Mesothelial cell of epicardium (in vitro differentiated cells): ENCODE measurements around the gene CSNK1D. TPM values are rescaled to one million over a fixed set of nuclear protein-coding genes. Genes with fewer than 3 reads are reported as not detected.
A peak's percentile ranks its signal among the peaks of the same experiment; 100 is the strongest.

ENCODE experiments used
- DNase-seq, 2 experiments: peaks; one replicate each; pipeline ENCODE4 v3.0.0; 2021; ENCODE audit warnings: low spot score in 2 of 2; ENCODE audit not compliant: unreplicated experiment in 2 of 2
- H3K27ac Mint-ChIP-seq: 2 replicates; pipeline ENCODE4 v1.8.0; 2021; ENCODE audit warnings: mixed read lengths
- H3K27me3 Mint-ChIP-seq: 2 replicates; pipeline ENCODE4 v1.8.0; 2021; ENCODE audit warnings: low read depth, mixed read lengths
- H3K36me3 Mint-ChIP-seq: 2 replicates; pipeline ENCODE4 v1.8.0; 2021; ENCODE audit warnings: mixed read lengths
- H3K4me1 Mint-ChIP-seq: 2 replicates; pipeline ENCODE4 v1.8.0; 2021; ENCODE audit warnings: mixed read lengths
- H3K4me3 Mint-ChIP-seq: 2 replicates; pipeline ENCODE4 v1.8.0; 2021; ENCODE audit warnings: mild to moderate bottlenecking, moderate library complexity, mixed read lengths
- H3K9me3 Mint-ChIP-seq: 2 replicates; pipeline ENCODE4 v1.8.0; 2021; ENCODE audit warnings: mixed read lengths
- total RNA-seq: library from RNA; stranded (reverse); gene quantifications from 3 replicates; pipeline ENCODE4 v1.2.1, GENCODE V29; 2021
- TF ChIP-seq, protein P1 (sequence below): fragments of 200-600 bp; sonication (generic); IDR thresholded peaks from one replicate; pipeline ENCODE4 v1.5.0; 2021; ENCODE audit warnings: antibody characterized with exemption; ENCODE audit not compliant: unreplicated experiment

The CSNK1D gene
- total RNA-seq, 1 donor from 2014 or later = 204 TPM

DNA sequence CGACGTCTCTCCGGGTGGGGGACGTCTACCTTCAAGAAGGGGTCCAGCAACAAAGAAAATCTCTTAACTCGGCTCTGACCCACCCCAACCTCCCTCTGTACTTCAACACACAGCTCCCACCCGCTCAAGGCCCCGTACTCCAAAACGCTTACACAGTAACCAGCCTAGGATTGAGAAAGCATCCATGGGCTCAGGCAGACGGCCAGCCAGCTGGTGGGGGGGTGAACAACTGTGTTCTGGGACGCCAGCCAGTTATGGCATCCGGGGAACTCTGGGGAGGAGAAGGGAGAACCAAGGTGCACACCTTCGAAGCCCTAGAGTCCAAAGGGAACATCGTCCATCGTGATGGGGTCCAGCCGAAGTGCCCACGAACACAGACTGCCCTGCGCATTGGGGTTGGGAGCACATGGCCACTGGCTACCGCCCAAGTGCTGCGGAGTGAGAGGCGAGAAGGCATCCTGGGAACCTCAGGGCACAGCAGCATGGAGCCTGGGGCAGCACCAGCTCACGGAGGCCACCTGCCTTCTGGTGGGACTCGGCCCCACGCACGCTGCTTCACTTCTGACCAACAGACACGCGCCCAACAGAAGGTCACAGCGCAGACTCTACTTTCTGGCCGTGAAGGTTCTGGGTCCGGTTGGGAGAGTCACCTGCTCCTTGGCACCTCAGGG lies 30.4 kb downstream of the CSNK1D start:
- TF ChIP-seq, protein P1, sequence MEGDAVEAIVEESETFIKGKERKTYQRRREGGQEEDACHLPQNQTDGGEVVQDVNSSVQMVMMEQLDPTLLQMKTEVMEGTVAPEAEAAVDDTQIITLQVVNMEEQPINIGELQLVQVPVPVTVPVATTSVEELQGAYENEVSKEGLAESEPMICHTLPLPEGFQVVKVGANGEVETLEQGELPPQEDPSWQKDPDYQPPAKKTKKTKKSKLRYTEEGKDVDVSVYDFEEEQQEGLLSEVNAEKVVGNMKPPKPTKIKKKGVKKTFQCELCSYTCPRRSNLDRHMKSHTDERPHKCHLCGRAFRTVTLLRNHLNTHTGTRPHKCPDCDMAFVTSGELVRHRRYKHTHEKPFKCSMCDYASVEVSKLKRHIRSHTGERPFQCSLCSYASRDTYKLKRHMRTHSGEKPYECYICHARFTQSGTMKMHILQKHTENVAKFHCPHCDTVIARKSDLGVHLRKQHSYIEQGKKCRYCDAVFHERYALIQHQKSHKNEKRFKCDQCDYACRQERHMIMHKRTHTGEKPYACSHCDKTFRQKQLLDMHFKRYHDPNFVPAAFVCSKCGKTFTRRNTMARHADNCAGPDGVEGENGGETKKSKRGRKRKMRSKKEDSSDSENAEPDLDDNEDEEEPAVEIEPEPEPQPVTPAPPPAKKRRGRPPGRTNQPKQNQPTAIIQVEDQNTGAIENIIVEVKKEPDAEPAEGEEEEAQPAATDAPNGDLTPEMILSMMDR = no peak
- H3K4me1 Mint-ChIP-seq = peaks cover 6% of the 10 kb centered on the region
- no peaks in the 10 kb centered on the region for H3K27me3 Mint-ChIP-seq
- no peak overlapping the region for H3K4me3 Mint-ChIP-seq
- no peaks in the 10 kb centered on the region for H3K9me3 Mint-ChIP-seq
- H3K27ac Mint-ChIP-seq = no peak overlapping the region
- peaks cover 21% of the 10 kb centered on the region for H3K36me3 Mint-ChIP-seq
- DNase-seq = no peak

DNA sequence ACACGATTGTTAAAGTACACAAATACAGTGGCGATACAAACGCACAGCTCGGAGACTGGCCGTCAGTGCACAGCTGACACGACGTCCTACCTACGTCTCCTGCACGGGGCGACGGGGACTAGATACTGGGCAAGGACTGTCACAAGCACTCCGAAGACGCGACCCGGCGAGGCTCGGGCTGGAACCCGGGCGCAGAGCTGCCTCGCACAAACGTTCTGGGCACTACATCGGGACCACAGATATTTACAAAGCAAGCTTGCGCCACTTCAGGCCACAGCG lies 30.9 kb downstream of the CSNK1D start:
- TF ChIP-seq, protein P1 = no peak
- Mint-ChIP-seq H3K36me3 (peaks cover 16% of the 10 kb centered on the region), H3K4me3 (no peak overlapping the region), H3K9me3 (no peaks in the 10 kb centered on the region), H3K4me1 (peaks cover 6% of the 10 kb centered on the region), H3K27ac (peak overlapping the region; percentile 21), H3K27me3 (no peaks in the 10 kb centered on the region)
- DNase-seq = no peak

DNA sequence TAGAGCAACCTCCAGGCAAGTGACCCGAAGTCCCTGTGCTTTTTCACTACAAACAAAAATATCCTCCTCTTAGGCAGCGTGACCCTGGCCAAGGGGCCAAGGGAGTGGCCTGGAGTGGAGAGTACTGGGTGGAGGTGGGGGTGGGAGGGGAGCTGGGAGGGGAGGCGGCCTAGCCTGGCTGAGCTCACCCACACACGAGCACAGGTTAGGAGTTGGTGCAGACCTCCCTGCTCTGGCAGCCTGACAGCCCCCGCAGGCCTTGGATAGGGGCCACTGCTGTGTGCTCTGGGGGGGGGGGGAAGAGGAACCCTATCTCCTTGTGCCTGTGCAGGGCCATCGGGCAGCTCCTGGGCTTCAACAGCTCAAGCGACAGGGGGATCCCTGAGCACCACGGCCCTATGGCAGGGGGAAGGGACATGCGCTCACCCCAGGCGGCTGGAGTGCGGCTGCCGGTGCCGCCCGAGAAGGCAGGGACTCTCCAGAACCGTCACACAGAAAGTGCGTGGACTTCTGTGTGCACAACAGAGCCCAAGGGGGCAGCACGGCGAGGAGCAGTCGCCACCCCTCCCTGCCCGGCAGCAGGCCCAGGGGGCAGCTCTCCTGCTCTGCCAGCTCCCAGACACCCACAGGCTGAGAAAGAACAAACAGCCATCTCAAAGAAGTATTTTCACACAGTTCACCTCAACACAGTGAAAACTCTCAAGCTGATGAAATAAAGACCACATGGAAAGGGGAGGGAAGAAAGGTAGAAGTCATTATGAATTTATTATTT lies 31.4 kb downstream of the CSNK1D start:
- Mint-ChIP-seq H3K9me3 (no peaks in the 10 kb centered on the region), H3K4me1 (peaks cover 6% of the 10 kb centered on the region), H3K4me3 (no peak overlapping the region), H3K27me3 (no peaks in the 10 kb centered on the region), H3K36me3 (peaks cover 19% of the 10 kb centered on the region), H3K27ac (no peak overlapping the region)
- no peak for DNase-seq
- TF ChIP-seq, protein P1 = no peak

DNA sequence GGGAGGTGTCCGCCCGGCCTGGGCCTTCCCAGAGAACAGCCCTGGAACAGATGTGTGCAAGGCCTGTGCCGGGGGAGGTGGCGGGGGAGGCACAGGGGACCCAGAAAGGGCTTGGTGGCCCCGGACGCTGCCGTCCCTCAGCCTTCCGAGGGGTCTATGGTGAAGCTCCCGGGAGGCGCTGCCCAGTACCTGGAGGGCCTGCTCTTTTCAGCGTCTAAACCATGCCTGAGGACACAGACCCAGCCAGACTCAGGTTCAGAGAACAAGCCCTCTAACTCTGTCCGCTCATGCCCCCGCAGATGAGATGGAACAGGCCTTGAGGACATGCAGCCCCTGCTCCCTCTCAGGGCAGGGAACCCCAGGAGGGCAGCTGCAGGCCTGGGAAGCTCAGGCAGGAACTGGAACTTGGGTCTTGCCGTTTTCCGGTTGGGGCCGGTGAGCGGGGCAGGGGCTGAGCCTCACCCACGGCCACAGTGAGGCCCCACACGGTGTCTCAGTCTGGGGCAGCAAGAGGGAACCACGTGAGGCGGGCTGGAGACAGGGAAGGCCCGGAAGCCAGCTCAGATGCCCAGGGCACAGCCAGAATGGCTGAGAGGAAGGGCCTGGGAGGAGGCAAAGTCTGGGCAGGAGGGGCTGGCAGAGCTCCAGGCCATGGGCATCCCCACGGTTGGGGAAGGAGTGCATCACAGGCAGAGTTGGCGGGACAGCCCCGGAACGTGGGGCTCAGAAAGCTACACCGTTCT lies 32.1 kb downstream of the CSNK1D start:
- Mint-ChIP-seq H3K9me3 (no peaks in the 10 kb centered on the region), H3K36me3 (peaks cover 19% of the 10 kb centered on the region), H3K4me1 (peaks cover 6% of the 10 kb centered on the region), H3K27ac (peak overlapping the region; percentile 51), H3K4me3 (no peak overlapping the region), H3K27me3 (no peaks in the 10 kb centered on the region)
- TF ChIP-seq, protein P1 = no peak
- no peak for DNase-seq

DNA sequence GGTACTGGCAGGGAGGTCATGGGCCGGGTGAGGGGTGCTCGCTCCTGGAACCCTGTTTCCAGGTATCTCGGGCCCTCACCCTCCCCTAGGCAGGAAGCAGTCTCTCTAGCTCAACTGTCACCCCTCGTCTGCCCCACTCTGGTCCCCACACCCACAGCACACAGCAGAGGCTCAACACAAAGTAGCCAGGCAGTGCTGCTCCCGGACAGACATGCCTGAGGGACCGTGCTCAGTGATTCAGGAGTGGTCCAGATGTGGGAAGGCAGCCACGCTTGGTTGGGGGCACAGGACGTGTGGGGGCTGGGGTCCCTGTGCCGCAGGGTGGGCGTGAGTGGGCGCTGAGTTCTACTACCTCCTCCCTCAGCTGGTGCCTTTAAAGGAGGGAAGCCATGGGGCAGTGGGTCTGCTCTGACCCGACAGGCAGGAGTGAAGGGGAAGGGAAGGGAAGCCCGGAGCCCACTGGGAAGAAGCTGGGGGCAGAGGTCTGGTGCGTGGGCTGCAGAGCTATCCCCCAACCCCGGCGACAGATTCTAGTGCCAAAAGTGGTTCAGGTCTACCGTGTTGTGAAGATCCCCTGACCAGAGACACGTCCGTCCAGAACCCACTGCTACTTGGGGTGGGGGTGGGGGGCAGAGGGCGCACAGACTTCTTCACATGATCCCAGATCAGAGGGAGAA lies 32.9 kb downstream of the CSNK1D start:
- H3K9me3 Mint-ChIP-seq = no peaks in the 10 kb centered on the region
- TF ChIP-seq, protein P1 = no peak
- H3K36me3 Mint-ChIP-seq = peaks cover 19% of the 10 kb centered on the region
- peak overlapping the region; percentile 81 for H3K27ac Mint-ChIP-seq
- H3K4me1 Mint-ChIP-seq = peaks cover 9% of the 10 kb centered on the region
- no peak for DNase-seq
- no peaks in the 10 kb centered on the region for H3K27me3 Mint-ChIP-seq
- no peak overlapping the region for H3K4me3 Mint-ChIP-seq
